BLaER1 (cell line): ENCODE results near the gene STX5.

Experiments used
- H3K27ac ChIP-seq: shearing (Covaris generic); formaldehyde crosslinking; 2 replicates; pipeline ENCODE4 v1.8.1; 2022
- H3K27me3 ChIP-seq: shearing (Covaris generic); formaldehyde crosslinking; 2 replicates; pipeline ENCODE4 v1.8.1; 2022
- H3K36me3 ChIP-seq: shearing (Covaris generic); formaldehyde crosslinking; 2 replicates; pipeline ENCODE4 v1.8.1; 2022
- H3K4me1 ChIP-seq: shearing (Covaris generic); formaldehyde crosslinking; 2 replicates; pipeline ENCODE4 v1.8.1; 2022
- H3K4me2 ChIP-seq: shearing (Covaris generic); formaldehyde crosslinking; 2 replicates; pipeline ENCODE4 v1.8.1; 2022
- H3K4me3 ChIP-seq: shearing (Covaris generic); formaldehyde crosslinking; 2 replicates; pipeline ENCODE4 v1.8.1; 2022
- H3K9ac ChIP-seq: shearing (Covaris generic); formaldehyde crosslinking; 2 replicates; pipeline ENCODE4 v1.8.1; 2022
- H3K9me3 ChIP-seq: shearing (Covaris generic); formaldehyde crosslinking; 2 replicates; pipeline ENCODE4 v1.8.1; 2022
- H4K20me1 ChIP-seq: shearing (Covaris generic); formaldehyde crosslinking; 2 replicates; pipeline ENCODE4 v1.8.1; 2022
- Cebpa-rat ChIP-seq: shearing (Covaris generic); IDR thresholded peaks from 2 replicates; pipeline ENCODE4 v1.8.1; 2022

Gene STX5

DNA sequence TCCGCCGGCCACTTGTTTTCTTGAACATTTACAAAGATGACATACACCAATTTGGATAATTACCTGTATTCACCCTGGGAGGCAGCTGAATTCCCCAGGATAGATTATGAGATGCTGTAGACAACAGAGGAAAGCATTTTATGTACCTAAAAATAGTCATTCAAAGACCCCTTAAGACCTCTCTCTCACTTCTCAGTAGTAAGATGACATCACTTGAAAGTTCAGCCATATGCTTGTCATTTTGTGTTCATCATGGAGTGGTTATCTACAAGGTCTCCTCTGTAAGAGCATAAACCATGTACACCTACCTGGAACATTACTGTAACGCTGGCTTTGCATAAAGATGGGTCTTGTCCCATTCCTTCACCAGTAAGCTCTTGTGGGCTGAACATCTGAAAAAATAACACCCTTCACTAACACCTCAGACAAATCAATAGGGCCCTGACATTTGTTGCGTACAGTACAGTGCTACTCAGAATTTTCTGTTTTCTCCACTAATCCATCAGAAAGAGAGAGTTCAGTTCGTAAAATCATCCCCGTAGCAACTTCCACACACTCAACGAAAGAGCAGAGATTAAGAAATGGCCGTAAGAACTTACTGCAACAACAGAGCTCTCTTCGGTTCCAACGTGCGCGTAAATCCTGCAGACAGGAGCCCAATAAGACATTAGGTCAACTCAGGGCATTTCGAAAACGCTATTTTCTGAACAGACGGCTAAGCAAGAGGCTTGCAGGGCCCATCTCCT lies 23.1 kb upstream of the STX5 start:
- Histone ChIP-seq H3K27me3 (no peaks in the 10 kb centered on the region), H3K4me1 (peaks cover 56% of the 10 kb centered on the region), H4K20me1 (peaks cover 51% of the 10 kb centered on the region), H3K4me3 (peak overlapping the region; percentile 89), H3K9me3 (no peaks in the 10 kb centered on the region), H3K9ac (peak overlapping the region; percentile 99), H3K36me3 (peaks cover 42% of the 10 kb centered on the region), H3K27ac (peak overlapping the region; percentile 98), H3K4me2 (peak overlapping the region; percentile 96)
- no peak for TF ChIP-seq Cebpa-rat

GRCh38 chr11:62854013-62854824 lies 22.4 kb upstream of the STX5 start:
- Histone ChIP-seq H3K4me3 (peak overlapping the region; percentile 89), H3K9ac (peak overlapping the region; percentile 99), H4K20me1 (peaks cover 51% of the 10 kb centered on the region), H3K4me1 (peaks cover 48% of the 10 kb centered on the region), H3K27ac (peak overlapping the region; percentile 98), H3K9me3 (no peaks in the 10 kb centered on the region), H3K36me3 (peaks cover 42% of the 10 kb centered on the region), H3K4me2 (peak overlapping the region; percentile 96), H3K27me3 (no peaks in the 10 kb centered on the region)
- no peak for TF ChIP-seq Cebpa-rat

GRCh38 chr11:62853279-62853965 lies 21.6 kb upstream of the STX5 start:
- Histone ChIP-seq H3K9ac (peak overlapping the region; percentile 99), H3K36me3 (peaks cover 42% of the 10 kb centered on the region), H3K4me1 (peaks cover 46% of the 10 kb centered on the region), H3K27ac (peak overlapping the region; percentile 98; the same call in 1 of the 2 replicates), H4K20me1 (peaks cover 51% of the 10 kb centered on the region), H3K4me2 (peak overlapping the region; percentile 96), H3K27me3 (no peaks in the 10 kb centered on the region), H3K4me3 (peak overlapping the region; percentile 89), H3K9me3 (no peaks in the 10 kb centered on the region)
- TF ChIP-seq Cebpa-rat = no peak

DNA sequence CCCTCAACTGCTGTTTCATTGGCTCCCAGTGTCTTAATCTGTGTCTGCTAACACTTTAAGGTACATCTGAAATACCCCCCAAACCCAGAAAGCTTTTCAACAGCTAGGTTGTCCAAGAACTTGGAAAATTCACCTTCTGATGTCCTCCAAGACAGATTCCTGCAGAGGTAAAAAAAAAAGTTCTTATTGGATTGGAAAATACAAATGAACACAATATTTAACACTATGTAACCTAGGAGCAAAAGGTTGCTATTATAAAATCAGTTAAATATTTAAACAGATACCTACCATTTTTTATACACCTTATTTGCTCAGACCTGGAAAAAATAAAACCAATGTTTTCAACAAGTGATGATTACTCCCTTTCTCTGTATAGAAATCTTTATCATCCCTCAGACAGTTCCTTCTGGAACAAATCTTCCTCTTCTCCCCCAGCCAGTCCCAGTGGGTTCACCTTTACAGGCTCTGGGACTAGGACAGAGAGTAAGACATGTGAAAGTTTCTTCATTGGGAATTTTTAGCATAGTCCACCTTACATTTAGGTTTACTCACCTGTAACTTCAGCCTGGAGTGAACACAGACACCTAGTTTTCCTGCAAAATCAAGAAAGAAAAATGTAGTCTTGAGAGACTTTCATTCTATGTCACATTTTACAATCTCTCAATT lies 20.8 kb upstream of the STX5 start:
- Histone ChIP-seq H4K20me1 (peaks cover 51% of the 10 kb centered on the region), H3K9me3 (no peaks in the 10 kb centered on the region), H3K4me3 (peak overlapping the region; percentile 89), H3K4me2 (peak overlapping the region; percentile 96), H3K4me1 (peaks cover 39% of the 10 kb centered on the region), H3K27me3 (no peaks in the 10 kb centered on the region), H3K27ac (no peak overlapping the region; the same call in 1 of the 2 replicates), H3K9ac (peak overlapping the region; percentile 99; the same call in 1 of the 2 replicates), H3K36me3 (peaks cover 42% of the 10 kb centered on the region)
- TF ChIP-seq Cebpa-rat = no peak

- no peak for TF ChIP-seq Cebpa-rat
- Histone ChIP-seq H3K9me3 (no peaks in the 10 kb centered on the region), H3K4me2 (peak overlapping the region; percentile 96), H3K4me3 (peak overlapping the region; percentile 89), H3K4me1 (peaks cover 32% of the 10 kb centered on the region), H4K20me1 (peaks cover 51% of the 10 kb centered on the region), H3K36me3 (peaks cover 42% of the 10 kb centered on the region), H3K27ac (no peak overlapping the region), H3K9ac (peak overlapping the region; percentile 99; the same call in 1 of the 2 replicates), H3K27me3 (no peaks in the 10 kb centered on the region)
Measured at GRCh38 chr11:62851807-62852522, 20.1 kb upstream of the STX5 start.

- Histone ChIP-seq H4K20me1 (peaks cover 51% of the 10 kb centered on the region), H3K9me3 (no peaks in the 10 kb centered on the region), H3K27ac (no peak overlapping the region), H3K4me1 (peaks cover 29% of the 10 kb centered on the region), H3K4me2 (peak overlapping the region; percentile 96; the same call in 1 of the 2 replicates), H3K27me3 (no peaks in the 10 kb centered on the region), H3K9ac (no peak overlapping the region), H3K36me3 (peaks cover 42% of the 10 kb centered on the region), H3K4me3 (no peak overlapping the region)
- no peak for TF ChIP-seq Cebpa-rat
Measured at GRCh38 chr11:62850911-62851806, 19.3 kb upstream of the STX5 start.

DNA sequence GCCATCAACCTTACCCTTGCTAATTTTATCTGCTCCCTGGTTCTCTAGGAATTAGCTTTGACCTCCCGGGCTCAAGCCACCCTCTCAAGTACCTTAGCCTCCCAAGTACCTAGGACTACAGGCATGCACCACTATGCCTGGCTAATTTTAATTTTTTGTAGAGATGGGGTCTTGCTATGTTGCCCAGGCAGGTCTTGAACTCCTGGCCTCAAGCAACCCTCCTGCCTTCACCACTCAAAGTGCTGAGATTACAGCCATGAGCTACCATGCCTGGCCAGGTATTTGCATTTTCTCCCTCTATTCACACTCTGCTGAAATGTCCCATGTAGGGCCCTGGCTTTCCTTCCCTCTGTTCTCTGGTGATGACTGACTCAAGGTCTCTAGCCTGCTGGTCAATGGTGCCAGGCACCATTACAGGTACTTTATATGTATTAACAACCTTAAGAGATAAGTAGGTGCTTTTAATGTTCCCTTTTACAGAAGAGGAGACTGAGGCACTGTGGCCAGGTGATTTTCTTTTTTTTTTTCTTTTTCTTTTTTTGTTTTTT lies 16.0 kb upstream of the STX5 start:
- H3K4me1 ChIP-seq = peaks cover 27% of the 10 kb centered on the region
- H3K27me3 ChIP-seq = no peaks in the 10 kb centered on the region
- H3K4me2 ChIP-seq = no peak overlapping the region
- no peak overlapping the region for H3K9ac ChIP-seq
- no peak for TF ChIP-seq Cebpa-rat
- no peak overlapping the region for H3K4me3 ChIP-seq
- peaks cover 19% of the 10 kb centered on the region for H3K36me3 ChIP-seq
- H4K20me1 ChIP-seq = peaks cover 26% of the 10 kb centered on the region
- H3K27ac ChIP-seq = no peak overlapping the region
- H3K9me3 ChIP-seq = no peaks in the 10 kb centered on the region

GRCh38 chr11:62846177-62846576 lies 14.3 kb upstream of the STX5 start:
- H3K27ac ChIP-seq = no peak overlapping the region
- no peak overlapping the region for H3K9ac ChIP-seq

More at GRCh38 chr11:62846177-62846576, 14.3 kb upstream of the STX5 start:
- no peak for TF ChIP-seq Cebpa-rat
- Histone ChIP-seq H3K36me3 (peaks cover 3% of the 10 kb centered on the region), H4K20me1 (peaks cover 9% of the 10 kb centered on the region), H3K4me2 (no peak overlapping the region), H3K4me1 (peaks cover 16% of the 10 kb centered on the region), H3K4me3 (no peak overlapping the region), H3K27me3 (no peaks in the 10 kb centered on the region), H3K9me3 (no peaks in the 10 kb centered on the region)
